Caco-2 (cell line): ENCODE measurements around the gene DAB2IP. TPM values are rescaled to one million over a fixed set of nuclear protein-coding genes. Genes with fewer than 3 reads are reported as not detected.

Source experiments
- BruUV-seq: library from RNA; stranded (reverse); fragments of 400-500 nt; replicated peaks from 2 replicates; lab custom pipeline; 2021; lab: Mats Ljungman, UMichigan
- CTCF ChIA-PET: fragments of 300-600 bp; sonication (Branson Sonifier 250); formaldehyde crosslinking; loops from one replicate; lab custom pipeline; 2022; ENCODE audit warnings: antibody characterized with exemption; lab: Charles Lee
- POLR2A ChIA-PET: fragments of 300-600 bp; sonication (Branson Sonifier 250); formaldehyde crosslinking; loops from one replicate; lab custom pipeline; 2022; ENCODE audit warnings: antibody characterized with exemption; lab: Charles Lee
- DNase-seq, 2 experiments: peaks; one replicate each; pipeline versions ENCODE4 v3.0.0 to v3.0.0-alpha.2; 2020 to 2022
- H3K27me3 ChIP-seq: replicated peaks from 2 replicates; pipeline ENCODE4 v1.6.0; 2011; ENCODE audit warnings: low read length; ENCODE audit not compliant: control insufficient read depth, insufficient read depth
- H3K36me3 ChIP-seq: 2 replicates; pipeline ENCODE4 v1.5.1; 2011; ENCODE audit warnings: low read length; ENCODE audit not compliant: control insufficient read depth, insufficient read depth
- H3K4me1 ChIP-seq: fragments of 250-450 bp; sonication (Bioruptor Pico); 2 replicates; pipeline ENCODE4 v1.5.1; 2020; ENCODE audit warnings: mild to moderate bottlenecking
- H3K4me3 ChIP-seq: 2 replicates; pipeline ENCODE4 v1.5.1; 2011; ENCODE audit warnings: low read depth, mild to moderate bottlenecking, control low read depth, low read length
- H3K9me3 ChIP-seq: fragments of 250-450 bp; sonication (Bioruptor Pico); 2 replicates; pipeline ENCODE4 v1.5.1; 2020; ENCODE audit warnings: mild to moderate bottlenecking, moderate library complexity
- H3K27ac Mint-ChIP-seq: one replicate; pipeline ENCODE4 v1.8.0; 2022; ENCODE audit warnings: mixed read lengths; ENCODE audit not compliant: unreplicated experiment
- H3K27me3 Mint-ChIP-seq: one replicate; pipeline ENCODE4 v1.8.0; 2022; ENCODE audit warnings: mixed read lengths; ENCODE audit not compliant: insufficient read depth, unreplicated experiment
- H3K36me3 Mint-ChIP-seq: one replicate; pipeline ENCODE4 v1.8.0; 2022; ENCODE audit warnings: mild to moderate bottlenecking, mixed read lengths; ENCODE audit not compliant: insufficient read depth, unreplicated experiment
- H3K4me1 Mint-ChIP-seq: one replicate; pipeline ENCODE4 v1.8.0; 2022; ENCODE audit warnings: low read depth, mixed read lengths; ENCODE audit not compliant: unreplicated experiment
- H3K4me3 Mint-ChIP-seq: one replicate; pipeline ENCODE4 v1.8.0; 2022; ENCODE audit warnings: mild to moderate bottlenecking, moderate library complexity, mixed read lengths; ENCODE audit not compliant: unreplicated experiment
- H3K9me3 Mint-ChIP-seq: one replicate; pipeline ENCODE4 v1.8.0; 2022; ENCODE audit warnings: mixed read lengths; ENCODE audit not compliant: unreplicated experiment
- CTCF ChIP-seq, 2 experiments: fragments of 200-600 bp in 1 of 2; IDR thresholded peaks; 1 replicate in 1 of 2; 2 replicates in 1 of 2; pipeline versions ENCODE4 v1.5.1 to v1.8.0; 2011 to 2022; ENCODE audit warnings: antibody characterized with exemption in 1 of 2, control low read depth in 1 of 2, inconsistent platforms in 1 of 2, low read depth in 1 of 2, low read length in 1 of 2, mild to moderate bottlenecking in 1 of 2, moderate library complexity in 1 of 2; ENCODE audit not compliant: insufficient read depth in 1 of 2, severe bottlenecking in 1 of 2, unreplicated experiment in 1 of 2
- intact Hi-C: fragments of 100-400 bp; cut with micrococcal nuclease; formaldehyde crosslinking; loops from one replicate; pipeline ENCODE4 v1.10.0; 2022; ENCODE audit not compliant: unreplicated experiment
- total RNA-seq: library from RNA; stranded (reverse); gene quantifications from 2 replicates; pipeline ENCODE4 v1.2.3, GENCODE V29; 2022

DAB2IP gene
- total RNA-seq, 1 experiment from 2014 or later: 26.0 TPM

DNA sequence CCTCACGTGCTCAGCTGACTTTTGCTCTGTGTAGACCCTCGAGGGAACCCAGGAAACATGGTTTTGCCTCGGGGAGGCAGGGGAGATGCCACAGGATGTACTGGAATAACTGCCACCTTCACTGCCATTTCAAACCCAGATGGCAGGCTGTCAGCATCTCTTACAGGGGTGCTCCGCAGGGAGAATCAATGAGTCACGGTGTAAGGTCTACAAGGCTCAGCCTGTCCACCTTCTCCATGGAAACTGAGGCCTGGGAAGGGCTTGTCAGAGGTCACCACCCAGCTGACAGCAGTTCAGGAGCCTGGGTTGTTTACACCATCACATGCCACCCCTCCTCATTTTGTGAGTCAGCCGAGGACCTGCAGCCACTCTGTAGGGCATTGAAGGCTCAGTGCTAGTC is 30.8 kb downstream of the DAB2IP start:
- intact Hi-C loops: no loop called here
- no peak for DNase-seq
- Histone ChIP-seq H3K27me3 (no peaks in the 10 kb centered on the region), H3K4me3 (no peak overlapping the region), H3K36me3 (no peaks in the 10 kb centered on the region), H3K4me1 (peaks cover 3% of the 10 kb centered on the region; the same call in 1 of the 2 replicates), H3K9me3 (no peaks in the 10 kb centered on the region)
- no TSS peak for BruUV-seq
- H3K9me3 Mint-ChIP-seq: no peaks in the 10 kb centered on the region
- no peak overlapping the region for H3K4me3 Mint-ChIP-seq
- H3K27me3 Mint-ChIP-seq: no peaks in the 10 kb centered on the region
- H3K36me3 Mint-ChIP-seq: peaks cover 10% of the 10 kb centered on the region
- POLR2A ChIA-PET: no interaction called here
- H3K27ac Mint-ChIP-seq: no peak overlapping the region
- no peak for TF ChIP-seq CTCF (IDR thresholded peaks at IDR 0.05; ENCODE audit: insufficient read depth in 1 of 2, low read depth in 1 of 2, low read length in 1 of 2, severe bottlenecking in 1 of 2, unreplicated experiment in 1 of 2)
- peaks cover 7% of the 10 kb centered on the region for H3K4me1 Mint-ChIP-seq
- CTCF ChIA-PET: interaction anchor here (1.0 kb wide), 1 partner anchor 14 kb away, joined by 3 read pairs; no protein-coding TSS in a partner anchor

- Mint-ChIP-seq H3K27me3 (no peaks in the 10 kb centered on the region), H3K9me3 (no peaks in the 10 kb centered on the region), H3K36me3 (peaks cover 10% of the 10 kb centered on the region), H3K4me1 (peaks cover 7% of the 10 kb centered on the region), H3K4me3 (no peak overlapping the region), H3K27ac (no peak overlapping the region)
- no TSS peak for BruUV-seq
- no peak for TF ChIP-seq CTCF (IDR thresholded peaks at IDR 0.05; ENCODE audit: insufficient read depth in 1 of 2, low read depth in 1 of 2, low read length in 1 of 2, severe bottlenecking in 1 of 2, unreplicated experiment in 1 of 2)
- Histone ChIP-seq H3K4me3 (no peak overlapping the region), H3K9me3 (no peaks in the 10 kb centered on the region), H3K4me1 (peaks cover 3% of the 10 kb centered on the region; the same call in 1 of the 2 replicates), H3K36me3 (no peaks in the 10 kb centered on the region), H3K27me3 (no peaks in the 10 kb centered on the region)
- intact Hi-C loops: no loop called here
- DNase-seq: no peak
- CTCF ChIA-PET: interaction anchor here (0.6 to 1.6 kb wide), 3 partner anchors 13 to 43 kb away, joined by 3 to 19 read pairs (median 9); no protein-coding TSS in a partner anchor
- POLR2A ChIA-PET: no interaction called here
These were observed 31.6 kb downstream of the DAB2IP start for GRCh38 chr9:121682926-121683515.

GRCh38 chr9:121683652-121684051 is 32.2 kb downstream of the DAB2IP start:
- TF ChIP-seq CTCF (IDR thresholded peaks at IDR 0.05; ENCODE audit: insufficient read depth in 1 of 2, low read depth in 1 of 2, low read length in 1 of 2, severe bottlenecking in 1 of 2, unreplicated experiment in 1 of 2): no peak
- H3K36me3 ChIP-seq: no peaks in the 10 kb centered on the region
- CTCF ChIA-PET: interaction anchor here (0.7 to 1.6 kb wide), 10 partner anchors 9 to 138 kb away, joined by 3 to 19 read pairs (median 4); no protein-coding TSS in a partner anchor
- no peaks in the 10 kb centered on the region for H3K9me3 ChIP-seq
- H3K27me3 ChIP-seq: no peaks in the 10 kb centered on the region
- H3K4me1 ChIP-seq: peaks cover 3% of the 10 kb centered on the region; the same call in 1 of the 2 replicates
- H3K9me3 Mint-ChIP-seq: no peaks in the 10 kb centered on the region
- H3K27me3 Mint-ChIP-seq: no peaks in the 10 kb centered on the region
- H3K27ac Mint-ChIP-seq: no peak overlapping the region
- no TSS peak for BruUV-seq
- intact Hi-C loops: loop anchor here (2.0 kb wide), 1 partner anchor 43 kb away; no protein-coding TSS in a partner anchor
- POLR2A ChIA-PET: no interaction called here
- no peak overlapping the region for H3K4me3 Mint-ChIP-seq
- DNase-seq: no peak
- H3K4me3 ChIP-seq: no peak overlapping the region
- H3K4me1 Mint-ChIP-seq: peaks cover 7% of the 10 kb centered on the region
- H3K36me3 Mint-ChIP-seq: peaks cover 14% of the 10 kb centered on the region
